Progenitor cell of endocrine pancreas (in vitro differentiated cells): ENCODE measurements around the gene ASB1. TPM values are rescaled to one million over a fixed set of nuclear protein-coding genes. Genes with fewer than 3 reads are reported as not detected.

Experiments used
- DNase-seq: peaks from one replicate; pipeline ENCODE4 v3.0.0; 2021; ENCODE audit warnings: low spot score; ENCODE audit not compliant: unreplicated experiment
- H3K27ac Mint-ChIP-seq: 2 replicates; pipeline ENCODE4 v1.8.0; 2021; ENCODE audit warnings: mild to moderate bottlenecking, moderate library complexity, mixed read lengths
- H3K27me3 Mint-ChIP-seq: 2 replicates; pipeline ENCODE4 v1.8.0; 2021; ENCODE audit warnings: mixed read lengths
- H3K36me3 Mint-ChIP-seq: 2 replicates; pipeline ENCODE4 v1.8.0; 2022; ENCODE audit warnings: mixed read lengths; ENCODE audit not compliant: insufficient read depth
- H3K4me1 Mint-ChIP-seq: 2 replicates; pipeline ENCODE4 v1.8.0; 2021; ENCODE audit warnings: low read depth, mixed read lengths
- H3K4me3 Mint-ChIP-seq: 2 replicates; pipeline ENCODE4 v1.8.0; 2021; ENCODE audit warnings: low read depth, mild to moderate bottlenecking, moderate library complexity, mixed read lengths
- H3K9me3 Mint-ChIP-seq: 2 replicates; pipeline ENCODE4 v1.8.0; 2021; ENCODE audit warnings: low read depth, mixed read lengths
- CTCF ChIP-seq: fragments of 200-600 bp; sonication (generic); IDR thresholded peaks from one replicate; pipeline ENCODE4 v1.5.0; 2021; ENCODE audit warnings: antibody characterized with exemption, mild to moderate bottlenecking; ENCODE audit not compliant: unreplicated experiment
- total RNA-seq: library from RNA; stranded (reverse); gene quantifications from 2 replicates; pipeline ENCODE4 v1.2.1, GENCODE V29; 2021

Gene ASB1
- total RNA-seq, 1 donor from 2014 or later = 46.8 TPM

GRCh38 chr2:238444242-238444641, 17.5 kb downstream of the ASB1 start:
- peak overlapping the region; percentile 45 for H3K27ac Mint-ChIP-seq
- H3K9me3 Mint-ChIP-seq = no peaks in the 10 kb centered on the region
- H3K4me3 Mint-ChIP-seq = no peak overlapping the region
- H3K4me1 Mint-ChIP-seq = peaks cover 16% of the 10 kb centered on the region
- no peaks in the 10 kb centered on the region for H3K27me3 Mint-ChIP-seq
- no peak for TF ChIP-seq CTCF
- DNase-seq = no peak
- peaks cover 23% of the 10 kb centered on the region for H3K36me3 Mint-ChIP-seq

GRCh38 chr2:238445409-238446190, 18.9 kb downstream of the ASB1 start:
- Mint-ChIP-seq H3K9me3 (no peaks in the 10 kb centered on the region), H3K27me3 (no peaks in the 10 kb centered on the region), H3K4me3 (no peak overlapping the region), H3K4me1 (peaks cover 8% of the 10 kb centered on the region), H3K27ac (peak overlapping the region; percentile 56), H3K36me3 (peaks cover 29% of the 10 kb centered on the region)
- no peak for DNase-seq
- no peak for TF ChIP-seq CTCF

- Mint-ChIP-seq H3K27ac (peak overlapping the region; percentile 33), H3K4me1 (peaks cover 6% of the 10 kb centered on the region), H3K36me3 (peaks cover 28% of the 10 kb centered on the region), H3K9me3 (no peaks in the 10 kb centered on the region), H3K4me3 (no peak overlapping the region), H3K27me3 (no peaks in the 10 kb centered on the region)
- no peak for TF ChIP-seq CTCF
- no peak for DNase-seq
These were observed 19.6 kb downstream of the ASB1 start for GRCh38 chr2:238446371-238446770.

GRCh38 chr2:238448031-238448955, 21.6 kb downstream of the ASB1 start:
- Mint-ChIP-seq H3K27me3 (no peaks in the 10 kb centered on the region), H3K9me3 (no peaks in the 10 kb centered on the region), H3K36me3 (peaks cover 35% of the 10 kb centered on the region), H3K27ac (no peak overlapping the region), H3K4me3 (no peak overlapping the region), H3K4me1 (no peaks in the 10 kb centered on the region)
- no peak for DNase-seq
- no peak for TF ChIP-seq CTCF

GRCh38 chr2:238449241-238449640, 22.5 kb downstream of the ASB1 start:
- TF ChIP-seq CTCF = no peak
- no peak overlapping the region for H3K4me3 Mint-ChIP-seq
- H3K36me3 Mint-ChIP-seq = peaks cover 35% of the 10 kb centered on the region
- no peaks in the 10 kb centered on the region for H3K9me3 Mint-ChIP-seq
- no peak overlapping the region for H3K27ac Mint-ChIP-seq
- DNase-seq = no peak
- H3K27me3 Mint-ChIP-seq = no peaks in the 10 kb centered on the region
- H3K4me1 Mint-ChIP-seq = no peaks in the 10 kb centered on the region
